GM19193 (cell line): ENCODE results near the gene RENBP.

Source experiments
- POLR2A ChIP-seq: IDR thresholded peaks from 4 replicates; pipeline ENCODE4 v1.6.1; 2011; ENCODE audit not compliant: insufficient read depth, insufficient read length; ENCODE audit errors: extremely low read depth

RENBP gene

GRCh38 chrX:153887385-153887784 is 57.1 kb downstream of the RENBP start:
- TF ChIP-seq POLR2A = no peak

GRCh38 chrX:153886915-153887314 is 57.5 kb downstream of the RENBP start:
- no peak for TF ChIP-seq POLR2A

- no peak for TF ChIP-seq POLR2A
Measured at GRCh38 chrX:153885968-153886903, 58.2 kb downstream of the RENBP start, which contains the start of gene L1CAM. Gene L1CAM (minus strand): TSS chrX:153886173. CDS start chrX:153875836, 10,337 bp downstream.
